GM10847 (cell line): ENCODE results near the gene MRPL43.

ENCODE experiments used
- POLR2A ChIP-seq: IDR thresholded peaks from 2 replicates; pipeline ENCODE4 v1.6.1; 2011; ENCODE audit not compliant: insufficient read length; ENCODE audit errors: extremely low read depth

Gene MRPL43

DNA sequence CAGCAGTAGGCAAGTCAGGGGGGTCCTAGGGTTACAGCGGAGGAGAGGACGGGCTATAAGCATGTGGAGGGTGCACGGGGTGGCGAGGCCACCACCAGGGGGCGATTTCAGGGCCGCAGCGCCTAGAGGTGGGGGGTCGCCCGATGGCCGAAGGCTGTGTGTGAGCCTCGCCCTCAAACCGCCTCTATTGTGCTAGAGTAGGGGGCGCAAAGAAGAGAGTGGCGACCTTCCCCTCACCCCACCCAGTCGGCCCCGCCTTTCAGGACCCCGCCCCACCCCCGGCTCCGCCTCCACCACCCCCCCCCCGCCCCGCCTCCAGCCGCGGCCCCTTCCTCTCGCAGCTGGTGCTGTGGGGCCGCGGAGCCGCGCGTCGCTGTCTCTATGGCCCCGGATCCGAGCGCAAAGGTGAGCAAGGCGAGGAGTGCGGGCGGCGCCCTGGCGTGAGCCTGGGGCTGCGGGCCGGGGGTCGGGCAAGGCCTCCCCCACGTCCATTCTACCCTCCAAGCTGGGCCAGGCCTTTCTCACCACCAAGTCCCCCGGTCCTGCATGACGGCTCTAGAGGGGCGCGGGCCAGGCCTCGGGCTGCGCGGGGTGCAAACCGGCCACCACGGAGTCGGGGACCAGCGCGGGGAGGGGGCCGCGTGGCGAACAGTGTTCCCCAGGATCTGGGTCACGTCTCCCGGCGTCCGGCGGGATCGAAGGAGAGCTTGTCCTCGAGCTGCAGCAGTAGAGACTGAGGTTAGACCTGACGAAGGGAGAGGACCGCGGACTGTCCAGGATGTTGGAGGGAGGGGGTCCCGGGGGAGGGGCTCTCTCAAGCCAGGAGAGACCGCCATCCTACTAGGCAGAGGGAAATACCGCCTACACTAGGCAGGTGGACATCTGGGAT is 17.9 kb downstream of the MRPL43 start, which contains the start of gene SEMA4G:
SEMA4G (plus strand) TSS at position 318 of the 889 bp plus-strand sequence. CDS start 3,409 bp downstream, outside the sequence.
- TF ChIP-seq POLR2A: no peak

DNA sequence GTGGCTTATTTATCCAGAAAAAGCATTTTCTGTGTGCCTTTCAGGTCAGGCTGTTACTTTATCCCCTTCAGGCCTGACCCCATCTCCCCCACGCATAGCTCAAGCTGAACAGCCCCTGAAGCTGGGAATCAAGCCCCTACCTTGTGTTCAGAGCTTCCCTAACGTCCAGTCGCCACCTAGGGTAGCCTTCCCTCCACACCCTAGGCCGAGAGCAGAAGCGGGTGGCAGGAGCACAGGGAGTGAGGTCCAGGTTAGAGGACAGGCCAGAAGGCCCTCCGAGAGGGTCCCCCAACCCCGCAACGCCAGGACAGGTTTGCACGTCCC is 18.5 kb downstream of the MRPL43 start:
- no peak for TF ChIP-seq POLR2A

DNA sequence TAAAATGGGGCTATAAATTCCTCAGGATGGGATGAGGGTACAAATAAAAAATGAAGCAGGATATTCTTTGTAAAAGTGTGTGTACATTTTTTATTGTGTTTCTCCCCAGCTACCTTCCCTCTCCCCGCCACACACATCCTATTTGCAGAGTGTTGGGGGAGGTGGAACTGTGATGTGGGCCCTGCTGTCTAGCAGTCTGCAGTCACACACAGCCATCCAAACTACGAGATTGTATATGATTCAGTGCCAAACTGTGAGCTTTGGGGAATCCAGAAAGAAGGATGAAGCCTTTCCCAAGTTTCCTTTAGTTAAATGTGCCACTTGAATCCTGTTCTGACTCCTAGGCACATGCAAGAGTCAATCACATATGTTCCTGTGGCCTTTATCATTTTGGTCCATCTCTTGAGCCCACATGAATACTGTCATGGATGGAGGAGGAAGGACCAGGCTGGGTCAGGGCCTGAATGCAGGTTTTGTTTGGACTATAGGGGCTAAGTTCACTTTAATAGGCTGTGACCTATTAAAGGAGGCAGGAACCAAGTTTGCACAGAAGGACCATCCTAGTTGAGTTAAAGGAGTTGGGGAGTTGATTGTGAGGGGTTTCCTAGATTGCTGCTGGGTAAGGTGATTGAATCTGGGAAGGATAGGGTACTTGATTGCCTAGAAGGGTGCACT is 19.1 kb downstream of the MRPL43 start:
- no peak for TF ChIP-seq POLR2A

- TF ChIP-seq POLR2A: no peak
Measured at GRCh38 chr10:100967332-100967731, 20.0 kb downstream of the MRPL43 start.

DNA sequence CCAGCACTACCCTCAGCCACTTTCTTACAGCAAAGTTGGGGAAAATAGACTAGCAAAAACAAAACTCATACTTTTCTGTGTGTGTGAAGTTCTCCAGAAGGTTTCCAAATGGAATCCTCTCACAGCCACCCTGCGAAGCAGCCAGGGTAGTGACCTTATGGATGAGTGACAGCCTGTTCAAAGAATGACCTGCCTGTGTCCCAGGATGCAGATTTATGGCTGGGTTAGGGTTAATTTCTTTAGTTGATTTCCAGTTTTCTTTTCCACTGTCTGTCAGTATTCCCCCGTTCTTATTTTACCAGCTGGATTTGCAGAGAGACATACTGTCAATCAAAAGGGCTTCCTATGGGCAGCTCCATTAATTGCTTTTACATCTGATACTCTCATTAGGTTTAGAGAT is 20.4 kb downstream of the MRPL43 start:
- TF ChIP-seq POLR2A: no peak

DNA sequence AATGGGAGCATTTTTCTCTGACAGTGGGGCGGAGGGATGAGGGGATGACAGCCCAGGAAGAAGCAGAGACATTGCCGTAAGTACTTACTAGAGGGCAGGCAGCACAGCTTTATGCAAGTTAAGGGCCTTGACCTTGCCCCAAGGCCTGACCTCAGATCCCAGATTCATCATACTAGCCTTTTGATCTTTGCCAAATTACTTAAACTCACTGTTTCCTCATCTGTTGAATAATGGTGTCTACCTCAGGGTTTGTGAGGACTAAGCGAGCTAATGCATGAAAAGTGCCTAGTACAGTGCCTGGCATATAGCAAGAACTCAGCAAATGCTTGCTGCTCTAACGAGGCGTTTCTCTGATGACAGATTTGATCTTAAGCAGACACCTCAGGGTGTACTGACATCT is 21.5 kb downstream of the MRPL43 start:
- TF ChIP-seq POLR2A: no peak

- TF ChIP-seq POLR2A: no peak
Measured at GRCh38 chr10:100963826-100964225, 23.5 kb downstream of the MRPL43 start.

- no peak for TF ChIP-seq POLR2A
Measured at GRCh38 chr10:100962351-100963080, 24.8 kb downstream of the MRPL43 start.

- TF ChIP-seq POLR2A: no peak
Measured at GRCh38 chr10:100960251-100960650, 27.0 kb downstream of the MRPL43 start.

- TF ChIP-seq POLR2A: no peak
Measured at GRCh38 chr10:100948916-100949315, 38.4 kb downstream of the MRPL43 start.

DNA sequence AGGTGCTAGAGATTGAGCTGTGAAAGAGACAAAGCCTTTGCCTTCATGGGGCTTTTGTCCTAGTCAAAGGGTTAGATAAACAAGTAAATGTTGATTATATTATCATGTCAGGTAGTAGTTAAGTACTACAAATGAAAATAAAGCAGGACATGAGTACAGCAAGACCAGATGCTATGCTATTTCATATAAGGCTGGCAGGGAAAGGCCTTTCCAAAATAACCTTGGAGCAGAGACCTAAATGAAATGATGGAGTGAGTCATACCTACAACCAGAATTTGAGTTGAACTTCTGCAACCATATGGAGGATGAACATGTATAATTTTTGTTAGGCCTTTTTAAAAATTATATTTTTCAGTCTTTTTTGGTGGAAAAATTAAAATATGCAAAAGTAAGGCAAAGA is 41.5 kb downstream of the MRPL43 start:
- no peak for TF ChIP-seq POLR2A

DNA sequence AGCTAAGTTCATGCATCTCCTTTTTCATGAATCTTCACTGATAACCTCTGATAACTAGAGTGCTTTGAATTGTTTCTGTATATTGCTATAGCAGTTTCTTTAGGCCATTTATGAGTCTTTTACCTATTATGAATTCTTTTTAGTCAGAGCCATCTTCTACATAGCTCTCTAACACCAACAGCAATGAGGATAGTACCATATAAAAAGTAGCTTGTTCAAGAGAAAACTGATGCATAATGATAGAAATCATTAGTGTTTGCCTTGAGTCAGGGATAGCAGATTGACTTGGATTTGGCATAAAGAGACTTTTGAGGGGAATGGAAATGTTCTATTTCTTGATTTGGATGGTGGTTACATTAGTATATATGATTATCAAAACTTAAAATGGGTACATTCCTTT is 43.8 kb downstream of the MRPL43 start:
- no peak for TF ChIP-seq POLR2A

DNA sequence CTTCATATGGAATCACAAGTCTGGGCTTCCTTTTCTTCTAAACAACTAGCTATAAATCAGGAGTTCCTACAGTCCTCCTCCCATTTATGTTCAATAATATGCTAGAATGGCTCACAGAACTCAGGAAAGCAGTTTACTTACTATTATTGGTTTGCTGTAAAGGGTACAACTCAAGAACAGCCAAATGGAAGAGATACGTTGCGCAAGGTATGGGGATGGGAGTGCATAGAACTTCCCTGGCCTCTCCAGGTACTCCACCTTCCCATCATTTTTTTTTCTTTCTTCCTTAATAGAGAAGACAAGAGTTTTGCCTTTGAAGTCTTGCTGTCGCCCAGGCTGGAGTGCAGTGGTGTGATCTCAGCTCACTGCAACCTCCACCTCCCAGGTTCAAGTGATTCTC is 45.1 kb downstream of the MRPL43 start:
- no peak for TF ChIP-seq POLR2A

DNA sequence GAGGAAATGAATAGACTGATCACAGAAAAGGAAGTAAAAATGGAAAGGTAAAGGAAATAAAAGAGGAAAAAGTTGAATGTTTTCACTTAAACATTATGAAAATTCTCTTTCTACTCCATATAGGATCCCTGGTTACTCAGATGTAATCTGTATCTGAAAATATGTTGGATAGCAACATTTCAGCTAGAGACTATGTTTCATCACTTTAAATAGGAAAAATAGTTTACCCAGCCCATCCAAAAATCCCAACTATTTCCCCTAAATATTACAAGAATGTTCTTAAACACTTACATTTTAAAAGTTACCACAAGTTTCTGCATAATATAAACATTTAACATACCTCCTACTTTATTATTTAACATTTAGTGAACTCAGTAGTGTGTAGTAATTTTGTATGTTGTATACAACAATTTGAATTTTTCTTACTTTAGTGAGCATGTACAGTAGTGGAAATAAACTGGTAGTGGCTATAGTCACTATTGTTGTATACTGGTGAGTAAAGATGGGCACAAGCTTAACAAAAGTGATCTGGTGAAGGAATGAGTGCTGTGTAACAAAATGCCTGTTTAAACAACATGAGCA is 47.4 kb downstream of the MRPL43 start:
- no peak for TF ChIP-seq POLR2A
